ENCODE measurements around the gene C18orf63.
"Not testable (repeated sequence)": the region's sequence is repeated elsewhere in the genome, so short reads cannot be mapped to it uniquely, and the experiment has no call there.

The C18orf63 gene

DNA sequence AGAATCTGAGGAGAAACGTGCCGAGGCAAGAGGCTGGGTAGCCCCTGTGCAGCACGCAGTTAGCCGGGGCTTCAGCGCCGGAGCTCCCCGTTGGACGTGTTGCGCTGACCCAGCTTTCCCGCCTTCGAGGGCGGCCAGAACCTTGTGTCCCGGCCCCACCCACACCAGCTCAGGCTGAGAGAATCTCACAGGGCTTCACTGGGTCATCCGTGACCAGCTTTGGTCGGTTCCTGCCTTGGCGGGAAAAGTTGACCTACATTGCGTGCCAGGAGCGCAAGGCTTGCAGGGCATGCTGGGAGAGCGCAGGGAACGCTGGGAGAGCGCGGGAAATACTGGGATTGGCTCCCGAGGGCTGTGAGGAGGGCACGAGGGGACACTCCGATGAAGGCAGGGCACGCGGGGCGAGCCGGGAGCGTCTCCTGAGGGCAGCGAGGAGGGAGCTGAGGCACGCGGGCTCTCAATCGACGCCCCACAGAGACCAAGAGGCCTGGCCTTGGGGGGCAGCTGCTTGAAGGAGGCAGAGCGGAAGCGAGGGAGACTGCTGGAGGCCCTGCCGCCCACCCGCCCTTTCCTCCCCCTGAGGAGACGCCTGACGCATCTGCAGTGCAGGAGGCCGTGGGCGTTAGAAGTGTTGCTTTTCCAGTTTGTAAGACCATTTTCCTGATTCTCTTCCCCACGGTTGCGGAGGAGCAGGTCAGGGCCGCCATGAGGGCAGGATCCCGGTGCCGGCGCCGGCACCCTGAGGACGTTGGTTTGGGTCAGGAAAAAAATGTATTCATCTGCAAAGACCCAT is at the start of gene C18orf63:
Gene C18orf63, plus strand, starts transcription at position 376 of the 793 bp plus-strand sequence. CDS start 2,027 bp downstream, outside the sequence.
- no peak for DNase-seq (ENCODE audit: low read depth in 2 of 2)

DNA sequence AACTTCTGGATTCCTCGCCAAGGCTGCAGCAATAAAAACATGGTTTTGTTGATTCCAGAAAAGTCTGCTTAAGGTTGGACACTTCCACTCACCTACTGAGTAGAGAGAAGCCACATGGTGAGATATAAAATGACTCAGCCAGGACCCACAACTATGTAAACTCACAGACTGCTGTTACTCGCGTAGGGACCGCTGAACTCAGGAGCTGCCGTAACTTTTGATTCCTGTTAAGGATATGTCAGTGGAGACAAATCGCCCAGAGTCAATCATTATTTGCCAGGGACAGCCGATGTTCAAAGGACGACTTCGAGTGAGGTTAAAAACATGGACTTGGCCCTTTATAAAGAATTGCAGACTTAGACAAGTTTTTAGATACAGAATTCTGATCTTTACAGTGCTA is 49.5 kb upstream of the C18orf63 start:
- no peak for DNase-seq (ENCODE audit: low read depth in 2 of 2)

DNA sequence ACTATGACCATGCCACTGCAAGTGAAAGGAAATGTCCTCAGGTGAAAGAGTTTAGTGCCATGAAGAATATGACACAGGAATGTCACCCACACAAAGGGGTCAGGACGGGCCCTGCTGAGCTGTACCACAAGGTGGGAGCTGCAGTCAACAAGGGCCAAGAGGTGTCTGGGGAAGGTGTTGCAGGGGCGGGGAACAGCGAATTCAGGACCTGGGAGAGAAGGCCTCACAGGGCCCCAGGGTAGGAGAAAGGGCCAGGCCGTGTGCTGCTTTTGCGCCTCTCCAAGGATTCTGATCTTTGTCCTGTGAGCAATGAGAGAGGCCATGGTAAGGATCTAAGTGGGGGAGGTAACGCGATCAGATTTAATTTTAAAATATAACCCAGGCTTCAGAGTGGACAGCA is 47.5 kb upstream of the C18orf63 start:
- DNase-seq (ENCODE audit: low read depth in 2 of 2): no peak

DNA sequence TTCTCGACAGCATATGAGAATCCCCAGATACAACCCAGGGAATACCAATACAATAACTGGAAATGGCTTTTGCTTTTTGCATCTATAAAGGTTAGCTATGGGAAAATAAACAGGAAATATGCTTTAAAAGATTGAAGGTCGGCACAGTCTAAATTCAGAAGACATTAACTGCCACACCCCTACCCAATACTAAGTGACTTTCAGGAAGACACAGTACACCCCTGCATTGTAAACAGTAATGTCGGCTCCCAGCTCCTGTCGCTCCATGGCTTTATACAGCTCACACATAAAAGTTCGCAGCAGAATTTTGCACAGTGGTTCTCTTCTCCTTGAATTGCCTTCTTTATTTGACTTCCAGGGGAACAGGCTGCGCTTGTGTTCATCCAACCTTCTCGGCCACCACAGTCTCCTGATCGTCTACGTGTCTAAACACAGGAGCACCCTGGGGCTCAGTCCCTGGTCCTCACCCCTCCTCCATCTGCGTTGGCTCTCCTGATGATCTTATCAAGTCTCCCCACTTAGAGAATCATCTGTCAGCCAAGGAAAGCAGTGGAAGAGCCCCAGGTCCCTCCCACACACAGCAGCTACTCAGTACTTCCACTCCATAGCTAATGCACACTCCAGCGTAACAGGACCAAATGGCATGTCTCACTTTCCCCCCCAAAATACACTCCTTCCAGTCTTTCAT is 46.6 kb upstream of the C18orf63 start:
- DNase-seq (ENCODE audit: low read depth in 2 of 2): no peak

DNA sequence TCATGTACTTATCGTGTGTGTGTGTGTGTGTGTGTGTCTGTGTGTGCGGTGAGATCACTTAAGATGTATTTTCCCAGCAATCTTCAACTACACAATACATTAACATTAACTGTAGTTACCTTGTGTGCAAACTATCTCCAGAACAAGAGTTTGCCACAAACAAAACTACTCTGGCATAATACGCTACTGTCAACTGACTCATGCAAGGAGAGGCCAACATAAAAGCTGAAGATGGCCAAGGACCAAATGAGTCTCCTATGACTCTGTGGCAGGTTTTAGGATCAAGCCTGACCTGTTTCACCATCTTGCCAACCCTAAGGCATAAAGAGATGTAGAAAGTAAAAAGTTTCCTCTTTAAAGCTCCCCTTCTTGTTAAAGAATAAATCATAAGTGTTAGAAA is 44.0 kb upstream of the C18orf63 start:
- DNase-seq (ENCODE audit: low read depth in 2 of 2): no peak

DNA sequence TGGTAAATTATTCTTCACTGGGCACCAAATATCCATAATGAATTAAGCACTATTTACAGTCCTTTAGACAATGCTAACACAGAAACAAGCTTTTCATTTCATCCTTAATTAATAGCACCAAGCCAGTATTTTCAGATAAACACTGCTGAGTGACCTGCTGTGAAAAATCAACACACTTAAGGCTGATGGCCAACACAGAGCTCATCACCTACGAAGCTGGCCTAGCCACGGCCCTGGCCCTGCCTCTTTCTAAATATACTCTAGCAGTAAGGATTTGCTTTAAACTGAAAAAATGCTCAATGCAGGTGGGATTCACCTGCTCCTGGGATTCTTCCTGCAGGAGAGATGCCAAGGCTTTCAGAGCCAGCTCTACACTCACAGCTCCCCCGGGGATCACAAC is 42.2 kb upstream of the C18orf63 start:
- no peak for DNase-seq (ENCODE audit: low read depth in 2 of 2)

DNA sequence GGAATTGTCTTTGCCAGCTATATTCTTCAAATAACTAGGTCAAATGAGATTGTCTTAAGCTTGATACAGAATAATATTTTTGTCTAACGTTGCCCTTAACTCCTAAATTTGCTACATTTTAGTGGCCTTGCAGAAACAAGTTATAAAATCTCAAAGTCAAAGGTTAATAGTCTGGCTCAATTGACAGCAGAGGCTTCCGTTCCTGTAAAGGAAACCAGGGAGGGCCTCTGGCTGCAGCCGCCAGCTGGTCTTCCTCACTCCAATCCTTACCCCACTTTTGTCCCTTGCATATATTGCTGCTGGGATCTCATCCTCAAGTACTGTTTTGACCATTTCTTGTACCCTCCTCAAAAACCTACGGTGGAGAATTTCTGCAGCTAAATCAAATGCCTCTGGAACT is 40.9 kb upstream of the C18orf63 start:
- DNase-seq (ENCODE audit: low read depth in 2 of 2): no peak

DNA sequence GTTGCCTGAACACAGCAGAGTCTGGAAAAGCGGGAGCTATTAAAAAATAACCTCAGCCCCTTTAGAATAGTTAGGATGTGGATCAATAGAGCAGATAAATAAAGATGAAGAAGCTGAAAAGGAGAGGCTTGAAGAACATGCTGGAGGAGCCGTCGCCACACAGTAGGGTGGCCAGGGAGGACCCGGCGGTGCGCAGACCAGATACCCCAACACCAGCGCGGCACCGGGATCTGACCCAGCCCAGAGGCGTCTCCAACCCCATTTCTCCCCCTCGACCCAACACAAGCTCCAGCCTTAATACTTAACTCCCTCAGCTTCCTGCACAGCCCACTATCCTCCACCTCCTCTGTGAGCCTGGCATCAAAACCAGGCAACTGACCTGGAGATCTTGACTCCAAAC is 39.9 kb upstream of the C18orf63 start:
- DNase-seq (ENCODE audit: low read depth in 2 of 2): no peak

DNA sequence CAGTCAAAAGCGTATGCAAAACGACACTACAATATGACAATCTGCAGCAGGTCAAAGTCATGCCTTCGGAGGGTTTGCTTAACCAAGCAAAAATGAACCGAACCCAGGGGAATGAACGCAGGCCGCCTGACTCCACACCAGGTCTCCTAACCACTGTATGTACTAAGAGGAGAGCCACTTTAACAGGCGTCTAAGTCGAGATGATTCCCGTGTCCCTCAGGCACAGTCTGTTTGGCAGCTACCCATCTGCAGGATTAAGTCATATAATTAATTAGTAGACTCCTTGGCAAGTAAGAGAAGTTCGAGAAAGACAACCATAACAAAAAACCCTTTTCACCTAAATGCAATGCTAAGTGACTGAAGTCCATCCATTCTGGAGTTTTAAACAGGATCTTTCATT is 39.0 kb upstream of the C18orf63 start:
- DNase-seq (ENCODE audit: low read depth in 2 of 2): no peak

DNA sequence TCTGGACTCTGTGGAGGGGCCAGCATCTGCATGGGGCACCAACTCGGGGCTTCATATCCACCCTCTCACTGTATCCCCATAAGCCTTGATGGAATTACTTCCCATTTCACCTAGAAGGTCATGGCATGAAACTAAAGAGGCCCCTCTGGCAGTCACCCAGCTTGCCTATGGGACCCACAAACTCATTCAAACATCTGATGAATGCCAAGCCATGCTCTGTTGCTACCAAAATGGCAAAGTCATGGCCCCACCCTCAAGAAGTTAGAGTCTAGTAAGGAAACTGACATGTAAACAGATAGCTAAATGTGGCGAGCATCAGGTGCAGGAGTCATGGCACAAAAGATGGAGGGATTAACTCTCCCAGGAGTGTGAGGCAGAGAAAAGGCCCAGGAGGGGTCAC is 38.3 kb upstream of the C18orf63 start:
- no peak for DNase-seq (ENCODE audit: low read depth in 2 of 2)

DNA sequence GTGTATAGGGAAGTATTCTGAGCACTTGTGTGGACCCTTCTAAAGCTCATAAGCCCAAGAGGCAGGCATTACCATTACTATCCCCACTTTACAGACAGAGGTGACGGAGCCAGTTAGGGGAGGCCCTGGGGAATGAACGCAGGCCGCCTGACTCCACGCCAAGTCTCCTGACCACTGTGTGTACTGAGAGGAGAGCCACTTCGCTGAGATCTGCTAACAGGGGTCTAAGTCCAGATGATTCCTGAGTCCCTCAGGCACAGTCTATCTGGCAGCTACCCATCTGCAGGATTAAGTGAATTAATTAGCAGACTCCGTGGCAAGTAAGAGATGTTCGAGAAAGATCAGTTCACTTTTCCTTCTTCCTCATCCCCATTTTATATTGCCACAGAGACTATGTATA is 37.6 kb upstream of the C18orf63 start:
- no peak for DNase-seq (ENCODE audit: low read depth in 2 of 2)

DNA sequence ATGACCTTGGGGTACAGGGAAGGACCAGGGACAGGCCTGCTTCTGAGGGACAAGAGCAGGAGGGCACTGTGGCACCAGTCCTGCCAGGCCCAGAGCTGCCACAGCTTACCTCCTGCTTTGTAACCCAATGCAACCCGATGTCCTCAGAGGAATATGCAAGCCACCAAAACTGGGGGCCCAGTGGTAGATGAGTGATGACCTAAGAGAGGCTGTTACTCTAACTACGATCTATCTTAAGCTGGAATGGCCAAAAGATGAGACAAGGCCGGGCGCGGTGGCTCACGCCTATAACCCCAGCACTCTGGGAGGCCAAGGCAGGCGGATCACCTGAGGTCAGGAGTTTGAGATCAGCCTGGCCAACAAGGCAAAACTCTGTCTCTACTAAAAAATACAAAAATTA is 36.7 kb upstream of the C18orf63 start:
- DNase-seq (ENCODE audit: low read depth in 2 of 2): no peak

DNA sequence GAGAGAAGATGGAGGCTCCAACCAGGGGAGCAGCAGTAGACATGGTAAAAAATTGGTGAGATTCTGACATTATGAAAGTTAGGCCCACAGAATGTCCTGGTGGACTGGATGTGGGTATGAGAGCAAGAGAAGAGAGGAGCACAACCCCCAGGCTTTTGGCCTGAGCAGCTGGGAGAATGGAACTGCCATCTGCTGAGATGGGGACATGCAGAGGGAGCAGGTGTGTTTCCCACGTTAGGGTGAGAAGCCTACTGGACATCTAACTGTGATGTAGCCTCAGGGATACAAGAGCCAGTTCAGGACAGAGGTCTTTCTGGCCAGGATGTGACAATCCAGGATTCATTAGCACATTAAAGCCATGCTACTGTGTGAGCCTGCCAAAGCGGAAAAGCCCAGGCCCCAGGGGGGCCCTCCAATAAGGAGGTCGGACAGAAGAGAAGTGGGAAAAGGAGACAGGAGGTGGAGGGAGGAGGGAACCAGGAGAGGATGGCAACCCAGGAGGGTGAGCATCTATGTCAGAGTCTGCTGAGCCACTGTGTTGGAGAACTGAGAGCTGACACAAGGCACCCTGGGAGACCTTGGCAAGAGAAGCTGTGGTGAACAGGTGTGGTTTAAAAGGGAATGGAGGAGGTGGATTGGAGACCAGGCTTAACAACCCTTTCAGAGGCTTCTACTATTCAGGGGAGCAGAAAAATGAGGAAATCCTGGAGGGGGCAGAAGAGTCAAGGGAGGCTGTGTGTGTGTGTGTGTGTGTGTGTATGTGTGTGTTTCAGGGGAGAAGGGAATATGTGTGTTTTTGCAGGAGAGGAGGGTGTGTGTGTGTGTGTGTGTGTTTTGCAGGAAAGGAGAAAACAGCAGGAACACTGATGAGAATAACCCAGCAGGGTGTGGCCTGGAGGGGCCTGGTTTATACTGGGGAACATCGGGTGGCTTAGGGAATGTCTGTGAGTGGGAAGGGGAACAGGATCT is 34.3 kb upstream of the C18orf63 start:
- DNase-seq (ENCODE audit: low read depth in 2 of 2): no peak

DNA sequence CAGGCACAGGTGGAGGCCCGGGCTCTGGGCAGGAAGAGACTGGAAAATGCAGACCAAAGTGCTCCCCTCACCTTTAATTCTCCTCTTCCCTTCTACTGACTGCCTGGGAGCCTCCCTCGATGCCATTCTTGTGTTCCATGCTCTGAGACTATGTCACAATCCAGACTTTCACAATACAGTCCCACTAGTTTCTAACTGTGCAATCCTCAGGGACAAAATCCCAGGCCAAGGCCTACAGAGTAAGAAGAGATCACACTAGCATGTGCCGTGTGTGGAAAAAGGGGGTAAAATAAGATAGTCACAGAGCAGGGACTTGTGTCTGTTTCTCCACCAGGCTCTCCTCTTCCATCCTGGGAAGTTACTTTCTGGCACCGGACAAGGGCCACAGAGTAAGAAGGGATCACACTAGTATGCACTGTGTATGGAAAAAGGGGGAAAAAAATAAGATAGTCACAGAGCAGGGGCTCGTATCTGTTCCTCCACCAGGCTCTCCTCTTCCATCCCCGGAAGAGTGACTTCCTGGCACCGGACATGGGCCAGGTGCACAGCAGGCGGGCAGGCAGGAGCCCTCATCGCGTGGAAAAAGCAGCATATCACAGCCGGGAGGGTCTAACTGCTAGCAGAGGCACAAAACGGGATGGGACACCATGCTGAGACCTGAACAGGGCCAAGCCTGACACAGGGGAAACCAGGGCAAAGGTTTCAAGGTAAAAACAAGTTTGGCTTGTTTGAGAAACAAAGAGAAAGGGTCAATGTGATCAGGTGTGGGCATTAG is 33.5 kb upstream of the C18orf63 start:
- DNase-seq (ENCODE audit: low read depth in 2 of 2): no peak

DNA sequence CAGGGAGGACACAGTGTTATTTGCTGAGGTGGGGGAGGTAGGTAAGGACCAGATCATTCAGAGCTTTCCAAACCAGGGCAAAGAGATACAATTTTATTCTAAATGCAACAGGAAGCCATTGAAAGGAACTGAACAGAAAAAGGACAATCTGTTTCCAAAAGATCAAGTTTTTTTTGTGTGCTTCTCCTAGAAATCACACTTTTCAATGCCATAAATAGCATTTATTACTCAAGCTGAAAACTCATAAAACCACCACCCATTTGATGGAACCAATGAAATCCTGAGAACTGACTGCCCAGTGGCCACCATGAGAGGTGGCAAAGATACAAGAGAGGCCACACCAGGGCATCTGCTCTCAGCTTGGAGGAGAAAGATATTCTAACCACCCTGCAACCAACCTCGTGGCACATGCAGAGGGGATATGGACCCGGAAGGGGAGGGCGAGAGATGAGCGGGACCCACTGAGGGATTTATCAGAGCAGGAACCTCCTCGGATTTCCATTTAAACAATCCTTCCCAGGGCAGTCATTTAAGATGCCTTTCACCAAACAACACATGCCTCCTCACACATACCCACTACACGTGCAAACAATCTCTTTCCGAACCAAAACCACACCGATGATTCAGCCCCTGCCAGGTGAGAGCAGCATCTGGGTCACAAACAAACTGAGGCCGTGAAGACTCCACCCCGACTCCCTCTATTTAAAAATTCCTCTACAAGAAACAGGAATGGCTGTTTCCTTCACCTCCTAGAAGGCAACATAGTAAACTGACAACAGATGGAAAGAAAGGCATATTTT is 32.7 kb upstream of the C18orf63 start:
- no peak for DNase-seq (ENCODE audit: low read depth in 2 of 2)

DNA sequence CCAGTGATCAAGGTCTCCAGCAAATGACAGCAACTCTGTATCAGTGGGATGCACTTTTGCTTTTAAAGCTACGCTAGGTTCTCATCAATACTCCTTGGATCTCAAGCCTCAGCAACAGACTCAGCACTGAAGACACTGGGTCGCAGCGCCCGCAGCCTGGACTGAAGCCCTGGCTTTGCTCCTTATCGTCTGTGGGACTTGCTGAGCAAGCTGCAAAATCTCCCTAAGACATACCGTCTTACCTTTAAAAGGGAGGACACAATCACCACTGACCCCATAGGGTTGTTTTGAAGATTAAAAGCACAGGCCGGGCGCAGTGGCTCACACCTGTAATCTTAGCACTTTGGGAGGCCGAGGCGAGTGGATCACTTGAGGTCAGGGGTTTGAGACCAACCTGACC is 32.0 kb upstream of the C18orf63 start:
- no peak for DNase-seq (ENCODE audit: low read depth in 2 of 2)

DNA sequence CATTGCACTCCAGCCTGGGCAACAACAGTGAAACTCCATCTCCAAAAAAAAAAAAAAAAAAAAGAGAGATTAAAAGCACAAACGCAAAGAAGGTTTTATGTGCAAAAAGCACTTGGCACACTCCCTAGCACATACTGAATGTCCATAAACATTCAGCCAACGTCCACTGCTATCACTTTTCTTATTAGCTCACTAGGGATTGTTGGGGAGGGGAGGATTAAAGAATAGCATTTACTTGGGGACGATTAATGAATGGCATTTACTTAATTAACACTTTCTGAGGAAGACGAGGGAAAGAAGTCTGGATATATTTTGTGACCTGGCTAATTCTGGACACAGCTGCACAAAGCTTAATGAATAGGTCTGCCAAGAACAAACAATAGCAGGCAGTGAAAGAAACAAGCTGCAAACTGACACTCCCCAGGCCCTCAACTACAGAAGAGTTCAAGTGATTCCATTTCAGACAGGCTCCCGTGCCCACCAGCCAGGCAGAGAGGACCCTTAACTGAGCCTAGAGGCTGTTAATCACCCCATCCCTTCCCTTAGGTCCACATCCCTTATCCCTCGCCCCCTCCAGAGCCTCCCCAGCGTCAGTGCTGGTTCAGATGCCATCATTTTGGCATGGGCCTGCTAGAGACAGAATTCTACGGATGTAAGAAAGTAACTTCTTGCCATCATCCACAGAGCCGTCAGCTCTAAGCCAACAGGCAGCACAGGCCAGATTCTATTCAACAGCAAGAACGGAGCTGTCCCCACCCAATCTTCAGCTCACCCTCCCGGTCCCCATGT is 31.3 kb upstream of the C18orf63 start:
- DNase-seq (ENCODE audit: low read depth in 2 of 2): no peak

DNA sequence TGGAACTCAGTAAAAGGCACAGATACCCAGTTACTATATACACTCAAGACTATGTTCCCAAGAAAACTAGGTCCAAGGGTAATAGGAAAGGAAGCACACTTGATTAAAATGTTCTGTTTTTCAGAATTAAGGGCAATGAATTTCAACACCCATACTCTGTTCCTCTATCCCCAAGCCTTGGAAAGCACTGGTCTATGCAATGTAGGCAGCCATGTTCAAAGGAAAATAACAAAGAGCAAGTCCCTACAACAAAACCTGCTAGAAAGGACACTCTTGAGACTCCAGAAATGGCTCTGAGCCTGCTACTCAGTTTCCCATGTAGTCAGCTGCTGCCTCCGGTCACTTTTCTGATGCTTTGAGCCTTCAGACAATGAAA is 30.7 kb upstream of the C18orf63 start:
- no peak for DNase-seq (ENCODE audit: low read depth in 2 of 2)

DNA sequence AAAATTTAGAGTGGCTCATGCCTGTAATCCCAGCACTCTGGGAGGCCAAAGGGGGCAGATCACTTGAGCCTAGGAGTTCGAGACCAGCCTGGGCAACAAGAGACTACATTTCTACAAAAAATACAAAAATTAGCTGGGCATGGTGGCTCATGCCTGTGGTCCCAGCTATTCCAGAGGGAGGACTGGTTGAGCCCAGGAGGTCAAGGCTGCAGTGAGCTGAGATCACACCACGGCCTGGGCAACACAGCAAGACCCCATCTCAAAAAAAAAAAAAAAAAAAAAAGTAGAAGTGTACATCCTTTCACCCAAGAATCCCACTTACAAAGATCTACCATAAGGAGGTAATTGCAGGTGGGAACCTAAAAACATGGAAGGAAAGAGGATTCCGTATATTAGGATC is 30.1 kb upstream of the C18orf63 start:
- DNase-seq (ENCODE audit: low read depth in 2 of 2): not testable (repeated sequence)
